OCI-LY3 (cell line): ENCODE data around the gene KLK14.

Experiments
- H2AFZ ChIP-seq: fragments of 200-600, 300-600 bp; shearing (Covaris generic); 2 replicates; pipeline ENCODE4 v1.6.0; 2014; ENCODE audit warnings: antibody characterized with exemption, low read depth, low read length
- H3K27ac ChIP-seq: fragments of 200-600, 300-600 bp; sonication (generic); 2 replicates; pipeline ENCODE4 v1.5.1; 2014; ENCODE audit warnings: mild to moderate bottlenecking, low read length, moderate library complexity, mixed read lengths
- H3K27me3 ChIP-seq: fragments of 200-600, 300-600 bp; sonication (generic); 2 replicates; pipeline ENCODE4 v1.6.1; 2014; ENCODE audit warnings: low read depth, low read length, mixed read lengths
- H3K36me3 ChIP-seq: fragments of 200-600, 300-600 bp; sonication (generic); replicated peaks from 2 replicates; pipeline ENCODE3; 2014; ENCODE audit warnings: low read depth, low read length, mixed read lengths
- H3K4me1 ChIP-seq: fragments of 300-600, 200-600 bp; sonication (generic); 2 replicates; pipeline ENCODE4 v1.6.1; 2014; ENCODE audit warnings: low read length, mixed read lengths
- H3K4me2 ChIP-seq: fragments of 200-600, 300-600 bp; sonication (generic); 2 replicates; pipeline ENCODE4 v1.6.1; 2014; ENCODE audit warnings: low read length, mixed read lengths
- H3K4me3 ChIP-seq: fragments of 300-600, 200-600 bp; sonication (generic); 2 replicates; pipeline ENCODE4 v1.5.1; 2014; ENCODE audit warnings: antibody characterized with exemption, mild to moderate bottlenecking, low read length, moderate library complexity
- H3K79me2 ChIP-seq: fragments of 300-600, 200-600 bp; shearing (Covaris generic); 2 replicates; pipeline ENCODE4 v1.6.1; 2014; ENCODE audit warnings: mild to moderate bottlenecking, low read length, mixed read lengths
- H3K9ac ChIP-seq: fragments of 300-600, 200-600 bp; shearing (Covaris generic); 2 replicates; pipeline ENCODE4 v1.6.0; 2014; ENCODE audit warnings: mild to moderate bottlenecking, low read length, moderate library complexity
- H3K9me3 ChIP-seq: fragments of 200-600, 300-600 bp; shearing (Covaris generic); 2 replicates; pipeline ENCODE4 v1.6.1; 2014; ENCODE audit warnings: low read length, mixed read lengths; ENCODE audit not compliant: insufficient read depth
- H4K20me1 ChIP-seq: fragments of 200-600, 300-600 bp; sonication (generic); 2 replicates; pipeline ENCODE4 v1.6.1; 2016; ENCODE audit warnings: low read length, mixed read lengths; ENCODE audit not compliant: insufficient read depth
- EZH2phosphoT487 ChIP-seq: fragments of 200-600 bp; shearing (Covaris generic); IDR thresholded peaks from 2 replicates; pipeline ENCODE4 v1.6.1; 2018; ENCODE audit warnings: antibody characterized with exemption, mixed run types, low read depth
- TF ChIP-seq, protein P1 (sequence below): fragments of 200-600, 300-600 bp; sonication (generic); IDR thresholded peaks from 2 replicates; pipeline ENCODE4 v1.5.1; 2014; ENCODE audit warnings: antibody characterized with exemption, low read length, low read depth

KLK14 gene

DNA sequence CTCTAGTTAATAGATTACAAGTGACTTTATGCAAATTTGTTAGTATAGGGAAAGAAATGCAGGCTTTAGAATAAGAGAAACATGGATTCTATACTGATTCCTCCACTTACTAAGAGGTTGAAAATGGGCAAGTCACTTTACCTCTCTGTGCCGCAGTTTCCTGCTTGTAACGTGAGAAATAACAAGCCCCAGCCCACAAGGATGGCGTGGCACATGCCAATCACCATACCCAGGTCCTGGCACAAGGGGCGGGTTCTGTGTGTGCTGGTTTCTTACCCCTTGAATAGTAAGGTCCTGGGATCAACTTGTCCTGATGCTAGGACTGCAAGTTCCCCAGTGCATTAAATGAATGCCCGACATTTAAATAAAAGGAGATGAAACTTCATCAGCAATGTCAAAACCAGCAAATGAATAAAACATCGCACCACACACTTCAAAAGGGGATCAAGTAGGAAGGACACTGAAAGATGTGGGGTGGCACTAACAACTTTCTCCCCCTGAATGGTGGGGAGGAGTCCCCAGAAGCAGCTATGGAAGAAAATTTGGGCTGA is 34.1 kb upstream of the KLK14 start:
- Histone ChIP-seq H3K27me3 (peaks cover 51% of the 10 kb centered on the region), H4K20me1 (no peaks in the 10 kb centered on the region), H3K4me2 (no peak overlapping the region), H3K4me1 (no peaks in the 10 kb centered on the region), H2AFZ (no peak overlapping the region), H3K36me3 (no peaks in the 10 kb centered on the region), H3K9ac (no peak overlapping the region), H3K27ac (no peak overlapping the region), H3K9me3 (no peaks in the 10 kb centered on the region), H3K4me3 (no peak overlapping the region), H3K79me2 (no peaks in the 10 kb centered on the region)
- TF ChIP-seq EZH2phosphoT487: no peak

DNA sequence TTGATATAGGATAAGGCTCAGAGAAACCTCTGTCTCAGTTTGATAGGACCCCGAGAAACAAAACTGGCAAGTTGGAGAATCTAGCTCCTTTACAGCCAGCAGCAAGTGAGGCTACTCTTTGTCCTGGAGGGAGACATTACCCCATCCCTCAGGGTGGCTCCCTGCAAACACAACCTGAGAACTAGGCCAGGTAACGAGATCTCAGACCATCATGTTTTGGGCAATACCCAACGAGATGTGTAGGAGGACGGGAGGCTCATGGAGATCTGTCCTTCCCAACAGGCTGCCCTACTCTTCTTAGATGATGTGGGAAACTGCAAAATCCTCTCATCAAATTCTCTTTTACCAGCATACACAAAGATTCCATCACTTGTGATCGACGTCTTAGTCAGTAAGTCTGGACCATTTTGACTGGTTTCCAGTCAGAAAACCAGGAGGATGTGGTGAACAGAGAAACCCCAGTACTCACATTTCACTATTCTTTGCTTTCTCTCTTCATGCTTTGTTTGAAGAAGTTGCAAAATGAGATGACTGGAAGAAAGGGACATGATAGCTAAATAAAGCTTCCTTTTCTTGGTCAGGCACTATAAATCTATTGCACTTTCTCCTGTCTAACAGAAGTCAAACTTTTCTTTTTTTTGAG is 31.5 kb upstream of the KLK14 start:
- Histone ChIP-seq H3K4me3 (no peak overlapping the region), H3K9me3 (no peaks in the 10 kb centered on the region), H3K27ac (no peak overlapping the region), H3K36me3 (no peaks in the 10 kb centered on the region), H3K4me2 (no peak overlapping the region), H3K79me2 (no peaks in the 10 kb centered on the region), H3K4me1 (no peaks in the 10 kb centered on the region), H3K27me3 (peaks cover 51% of the 10 kb centered on the region), H3K9ac (no peak overlapping the region), H2AFZ (no peak overlapping the region), H4K20me1 (no peaks in the 10 kb centered on the region)
- TF ChIP-seq EZH2phosphoT487: no peak
- TF ChIP-seq, protein P1, sequence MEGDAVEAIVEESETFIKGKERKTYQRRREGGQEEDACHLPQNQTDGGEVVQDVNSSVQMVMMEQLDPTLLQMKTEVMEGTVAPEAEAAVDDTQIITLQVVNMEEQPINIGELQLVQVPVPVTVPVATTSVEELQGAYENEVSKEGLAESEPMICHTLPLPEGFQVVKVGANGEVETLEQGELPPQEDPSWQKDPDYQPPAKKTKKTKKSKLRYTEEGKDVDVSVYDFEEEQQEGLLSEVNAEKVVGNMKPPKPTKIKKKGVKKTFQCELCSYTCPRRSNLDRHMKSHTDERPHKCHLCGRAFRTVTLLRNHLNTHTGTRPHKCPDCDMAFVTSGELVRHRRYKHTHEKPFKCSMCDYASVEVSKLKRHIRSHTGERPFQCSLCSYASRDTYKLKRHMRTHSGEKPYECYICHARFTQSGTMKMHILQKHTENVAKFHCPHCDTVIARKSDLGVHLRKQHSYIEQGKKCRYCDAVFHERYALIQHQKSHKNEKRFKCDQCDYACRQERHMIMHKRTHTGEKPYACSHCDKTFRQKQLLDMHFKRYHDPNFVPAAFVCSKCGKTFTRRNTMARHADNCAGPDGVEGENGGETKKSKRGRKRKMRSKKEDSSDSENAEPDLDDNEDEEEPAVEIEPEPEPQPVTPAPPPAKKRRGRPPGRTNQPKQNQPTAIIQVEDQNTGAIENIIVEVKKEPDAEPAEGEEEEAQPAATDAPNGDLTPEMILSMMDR: no peak

- Histone ChIP-seq H3K4me2 (no peak overlapping the region), H3K36me3 (no peaks in the 10 kb centered on the region), H3K79me2 (peaks cover 16% of the 10 kb centered on the region), H2AFZ (no peak overlapping the region), H3K27me3 (peaks cover 36% of the 10 kb centered on the region), H3K4me3 (no peak overlapping the region), H3K9ac (no peak overlapping the region), H3K4me1 (peaks cover 11% of the 10 kb centered on the region), H4K20me1 (no peaks in the 10 kb centered on the region), H3K27ac (no peak overlapping the region), H3K9me3 (no peaks in the 10 kb centered on the region)
- TF ChIP-seq, protein P1: peak; percentile 19; the same call in 1 of the 2 replicates
- no peak for TF ChIP-seq EZH2phosphoT487
Measured at GRCh38 chr19:51111606-51112005, 28.9 kb upstream of the KLK14 start.

- H2AFZ ChIP-seq: no peak overlapping the region
- no peaks in the 10 kb centered on the region for H4K20me1 ChIP-seq
- H3K9me3 ChIP-seq: no peaks in the 10 kb centered on the region
- no peak overlapping the region for H3K4me3 ChIP-seq
- H3K36me3 ChIP-seq: no peaks in the 10 kb centered on the region
- peaks cover 22% of the 10 kb centered on the region for H3K79me2 ChIP-seq
- peaks cover 11% of the 10 kb centered on the region for H3K4me1 ChIP-seq
- H3K4me2 ChIP-seq: no peak overlapping the region
- no peak overlapping the region for H3K27ac ChIP-seq
- peaks cover 30% of the 10 kb centered on the region for H3K27me3 ChIP-seq
- TF ChIP-seq, protein P1: no peak
- TF ChIP-seq EZH2phosphoT487: no peak
- H3K9ac ChIP-seq: no peak overlapping the region
Measured at GRCh38 chr19:51110666-51110971, 27.9 kb upstream of the KLK14 start.
